Cardiac atrium fibroblast (primary cell): ENCODE measurements around the gene C18orf54. TPM values are rescaled to one million over a fixed set of nuclear protein-coding genes. Genes with fewer than 3 reads are reported as not detected.

Source experiments
- total RNA-seq: library from RNA; depleted of rRNA; stranded (reverse); fragments of >200 nt; gene quantifications from 2 replicates; pipeline ENCODE4 v1.2.3, GENCODE V29; 2015

The C18orf54 gene
- 1.3 and 1.6 TPM in 2 replicates for total RNA-seq

GRCh38 chr18:54357660-54358494, at the start of gene C18orf54, which contains the start of gene STARD6:
Gene C18orf54 (plus strand): TSS chr18:54357906. CDS start chr18:54360573, 2,667 bp downstream.
Gene STARD6 (minus strand): TSS chr18:54357858. CDS start chr18:54354573, 3,285 bp downstream.

Other genes with a start within 250 kb of the C18orf54 start
- 22.0 and 29.6 TPM in 2 replicates for gene MBD2, start 133.2 kb upstream of the C18orf54 start, total RNA-seq
- gene POLI, start 88.4 kb upstream of the C18orf54 start, total RNA-seq = 11.7 and 14.6 TPM in 2 replicates
- gene STARD6, start within 50 bp of the C18orf54 start, total RNA-seq = not detected in 2 replicates
- gene DYNAP, start 233.3 kb downstream of the C18orf54 start, total RNA-seq = not detected in 2 replicates